Retinal pigment epithelial cell (primary cell): ENCODE data around the gene LLGL2.

Experiments
- DNase-seq: peaks from one replicate; pipeline ENCODE4 v3.0.0-alpha.2; 2010; ENCODE audit warnings: low read depth
- H3K4me3 ChIP-seq: 2 replicates; pipeline ENCODE4 v1.5.1; 2011; ENCODE audit warnings: mild to moderate bottlenecking, low read length, control low read depth, moderate library complexity
- TF ChIP-seq, protein P1 (sequence below): conservative IDR thresholded peaks from 2 replicates; pipeline ENCODE4 v1.5.1; 2011; ENCODE audit warnings: low read depth, low read length, control low read depth, inconsistent platforms

The LLGL2 gene

DNA sequence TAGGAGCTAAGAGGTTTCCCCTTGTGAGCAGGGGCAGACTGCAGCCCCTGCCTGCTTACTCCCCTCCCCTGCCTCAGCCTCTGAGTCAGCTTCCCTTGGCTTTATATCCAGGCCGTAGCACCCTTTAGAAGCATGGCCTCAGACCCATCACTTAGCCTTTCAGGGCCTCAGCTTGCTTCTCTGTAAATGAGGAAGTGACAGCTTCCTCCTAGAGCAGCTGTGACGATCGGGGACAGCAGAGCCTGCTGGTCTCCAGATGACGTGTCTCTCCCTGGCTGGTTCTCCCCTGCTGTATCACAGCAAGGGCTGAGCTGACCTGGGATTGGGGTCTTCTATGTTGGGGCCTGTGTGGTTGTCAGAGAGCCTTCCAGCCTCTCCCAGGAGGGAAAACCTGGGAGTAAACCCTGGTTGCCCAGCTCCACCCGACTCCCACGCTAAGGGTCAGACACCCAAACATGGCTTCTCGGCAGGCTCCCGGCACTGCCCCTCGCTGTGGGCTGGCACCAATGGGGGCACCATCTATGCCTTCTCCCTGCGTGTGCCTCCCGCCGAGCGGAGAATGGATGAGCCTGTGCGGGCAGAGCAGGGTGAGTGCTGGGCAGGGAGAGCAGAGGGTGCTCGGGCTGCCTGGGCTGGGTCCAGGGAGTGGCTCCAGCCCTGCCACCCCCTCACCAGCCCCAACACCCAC, 45.8 kb downstream of the LLGL2 start:
- no peak for DNase-seq
- TF ChIP-seq, protein P1, sequence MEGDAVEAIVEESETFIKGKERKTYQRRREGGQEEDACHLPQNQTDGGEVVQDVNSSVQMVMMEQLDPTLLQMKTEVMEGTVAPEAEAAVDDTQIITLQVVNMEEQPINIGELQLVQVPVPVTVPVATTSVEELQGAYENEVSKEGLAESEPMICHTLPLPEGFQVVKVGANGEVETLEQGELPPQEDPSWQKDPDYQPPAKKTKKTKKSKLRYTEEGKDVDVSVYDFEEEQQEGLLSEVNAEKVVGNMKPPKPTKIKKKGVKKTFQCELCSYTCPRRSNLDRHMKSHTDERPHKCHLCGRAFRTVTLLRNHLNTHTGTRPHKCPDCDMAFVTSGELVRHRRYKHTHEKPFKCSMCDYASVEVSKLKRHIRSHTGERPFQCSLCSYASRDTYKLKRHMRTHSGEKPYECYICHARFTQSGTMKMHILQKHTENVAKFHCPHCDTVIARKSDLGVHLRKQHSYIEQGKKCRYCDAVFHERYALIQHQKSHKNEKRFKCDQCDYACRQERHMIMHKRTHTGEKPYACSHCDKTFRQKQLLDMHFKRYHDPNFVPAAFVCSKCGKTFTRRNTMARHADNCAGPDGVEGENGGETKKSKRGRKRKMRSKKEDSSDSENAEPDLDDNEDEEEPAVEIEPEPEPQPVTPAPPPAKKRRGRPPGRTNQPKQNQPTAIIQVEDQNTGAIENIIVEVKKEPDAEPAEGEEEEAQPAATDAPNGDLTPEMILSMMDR: no peak
- no peak overlapping the region for H3K4me3 ChIP-seq

DNA sequence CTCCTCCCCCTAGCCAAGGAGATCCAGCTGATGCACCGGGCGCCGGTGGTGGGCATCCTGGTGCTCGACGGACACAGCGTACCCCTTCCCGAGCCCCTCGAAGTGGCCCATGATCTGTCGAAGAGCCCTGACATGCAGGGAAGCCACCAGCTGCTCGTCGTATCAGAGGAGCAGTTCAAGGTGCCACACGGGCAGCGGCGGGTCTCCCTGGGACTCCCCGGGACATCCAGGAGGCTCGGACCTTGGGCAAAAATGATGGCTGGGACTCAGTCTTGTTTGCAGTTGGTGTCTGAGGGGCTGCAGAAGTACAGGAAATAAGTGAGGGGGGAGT, 46.4 kb downstream of the LLGL2 start:
- DNase-seq: no peak
- TF ChIP-seq, protein P1: no peak
- H3K4me3 ChIP-seq: no peak overlapping the region

DNA sequence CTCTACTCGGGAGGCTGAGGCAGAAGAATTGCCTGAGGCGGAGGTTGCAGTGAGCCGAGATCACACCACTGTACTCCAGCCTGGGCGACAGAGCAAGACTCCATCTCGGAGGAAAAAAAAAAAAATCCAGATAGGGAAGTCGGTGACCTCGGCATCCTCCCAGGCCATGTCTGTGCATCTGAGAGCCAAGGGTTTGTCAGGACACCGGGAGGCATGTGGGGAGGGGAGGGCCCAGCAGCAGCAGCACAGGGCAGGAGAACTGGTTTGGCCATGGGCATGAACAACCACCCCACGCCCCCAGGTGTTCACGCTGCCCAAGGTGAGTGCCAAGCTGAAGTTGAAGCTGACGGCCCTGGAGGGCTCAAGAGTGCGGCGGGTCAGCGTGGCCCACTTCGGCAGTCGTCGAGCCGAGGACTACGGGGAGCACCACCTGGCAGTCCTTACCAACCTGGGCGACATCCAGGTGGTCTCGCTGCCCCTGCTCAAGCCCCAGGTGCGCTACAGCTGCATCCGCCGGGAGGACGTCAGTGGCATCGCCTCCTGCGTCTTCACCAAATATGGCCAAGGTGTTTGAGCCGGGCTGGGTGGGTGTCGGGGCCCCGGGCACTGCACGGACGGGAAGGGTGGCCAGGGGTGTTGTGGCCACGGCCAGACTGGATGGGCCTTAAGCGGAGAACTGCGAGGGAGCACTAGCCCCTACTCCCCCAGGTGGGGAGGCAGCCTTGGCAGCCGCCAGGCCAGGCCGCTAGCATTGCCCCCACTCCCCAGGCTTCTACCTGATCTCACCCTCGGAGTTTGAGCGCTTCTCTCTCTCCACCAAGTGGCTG, 47.4 kb downstream of the LLGL2 start:
- TF ChIP-seq, protein P1: no peak
- no peak overlapping the region for H3K4me3 ChIP-seq
- no peak for DNase-seq

DNA sequence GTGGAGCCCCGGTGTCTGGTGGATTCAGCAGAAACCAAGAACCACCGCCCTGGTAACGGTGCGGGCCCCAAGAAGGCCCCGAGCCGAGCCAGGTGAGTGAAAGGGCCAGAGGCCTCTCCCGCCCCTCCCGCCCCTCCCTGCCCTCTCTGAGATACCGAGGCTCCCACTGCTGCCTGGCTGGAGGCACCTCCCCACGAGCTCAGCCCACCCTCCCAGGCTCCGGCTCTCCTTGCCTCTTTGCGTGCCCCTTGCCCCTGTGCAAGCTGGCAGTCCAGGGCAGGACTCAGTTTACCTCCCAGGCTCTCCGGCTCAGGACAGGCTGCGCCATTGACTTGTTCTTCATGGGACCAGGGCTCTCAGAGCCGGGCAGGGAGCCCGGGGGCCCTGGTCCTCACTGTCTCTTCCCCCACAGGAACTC, 48.1 kb downstream of the LLGL2 start:
- DNase-seq: no peak
- no peak overlapping the region for H3K4me3 ChIP-seq
- TF ChIP-seq, protein P1: no peak

DNA sequence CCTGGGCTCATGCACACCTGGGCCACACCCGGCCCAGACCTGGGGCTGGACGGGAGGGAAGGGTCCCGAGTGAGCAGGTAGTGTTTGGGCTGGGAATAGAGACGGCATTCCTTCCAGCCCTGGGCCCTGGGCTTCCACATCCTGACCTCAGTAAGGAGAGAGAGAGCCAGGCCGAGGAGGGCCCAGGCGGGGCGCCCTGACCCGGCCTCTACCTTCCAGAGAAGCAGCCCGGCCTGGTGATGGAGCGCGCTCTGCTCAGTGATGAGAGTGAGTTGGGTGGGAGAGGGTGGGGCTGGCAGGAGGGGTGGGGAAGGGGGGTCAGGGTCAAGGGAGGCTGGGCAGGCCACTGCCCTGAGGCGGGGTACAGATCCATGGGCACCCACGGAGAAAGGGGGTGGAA, 48.5 kb downstream of the LLGL2 start:
- H3K4me3 ChIP-seq: no peak overlapping the region
- DNase-seq: no peak
- TF ChIP-seq, protein P1: no peak

DNA sequence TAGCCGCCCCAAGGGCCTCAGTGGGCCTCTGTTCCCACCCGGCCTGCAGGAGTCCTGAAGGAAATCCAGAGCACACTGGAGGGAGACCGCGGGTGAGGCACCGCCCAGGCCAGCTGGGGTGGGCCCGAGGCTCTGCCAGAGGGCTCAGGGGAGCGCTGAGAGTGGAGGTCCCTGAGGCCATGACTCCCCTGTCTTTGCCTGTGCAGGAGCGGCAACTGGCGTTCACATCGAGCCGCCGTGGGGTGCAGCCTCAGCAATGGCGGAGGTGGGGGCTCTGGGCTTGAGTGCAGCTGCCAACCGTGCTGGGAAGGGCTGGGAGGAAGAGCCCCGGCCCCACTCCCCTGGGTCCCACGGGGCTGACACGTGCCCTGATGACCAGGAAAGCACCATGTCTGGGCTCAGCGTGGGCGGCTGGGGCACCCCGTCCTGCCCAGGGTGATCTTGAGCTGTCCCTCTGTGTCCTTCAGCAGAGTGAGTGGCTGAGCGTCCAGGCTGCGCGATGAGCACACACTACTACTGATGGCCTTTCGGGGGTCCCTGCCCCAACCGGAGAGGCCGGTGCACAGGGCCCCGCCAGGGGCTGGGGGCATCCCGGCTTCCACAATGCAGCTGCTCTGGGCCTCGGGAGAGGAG, 49.0 kb downstream of the LLGL2 start:
- H3K4me3 ChIP-seq: no peak overlapping the region
- DNase-seq: no peak
- TF ChIP-seq, protein P1: no peak
